ENCODE measurements around the gene TDRD12.
"Not testable (repeated sequence)": the region's sequence is repeated elsewhere in the genome, so short reads cannot be mapped to it uniquely, and the experiment has no call there.

The TDRD12 gene

DNA sequence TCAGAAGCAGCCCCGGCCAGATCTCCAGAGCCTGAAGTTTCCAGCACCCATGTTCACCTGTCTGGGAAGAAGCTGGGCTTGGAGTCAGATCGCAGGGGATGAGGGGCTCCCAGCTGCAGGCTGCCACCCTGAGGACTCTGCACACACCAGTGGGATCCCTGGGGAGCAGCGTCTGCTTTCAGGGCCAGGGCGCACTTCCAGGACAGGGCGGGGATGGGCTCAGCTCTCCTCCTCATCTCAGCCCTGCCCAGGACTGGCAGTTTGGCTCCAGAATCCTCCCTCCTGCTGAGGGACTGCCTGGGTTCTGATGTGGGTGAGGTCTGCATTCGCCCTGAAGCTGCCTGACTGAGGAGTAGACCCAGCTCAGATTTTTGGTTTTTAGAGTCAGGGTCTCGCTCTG lies 146.5 kb downstream of the TDRD12 start:
- DNase-seq (ENCODE audit: low read depth in 2 of 2): no peak

DNA sequence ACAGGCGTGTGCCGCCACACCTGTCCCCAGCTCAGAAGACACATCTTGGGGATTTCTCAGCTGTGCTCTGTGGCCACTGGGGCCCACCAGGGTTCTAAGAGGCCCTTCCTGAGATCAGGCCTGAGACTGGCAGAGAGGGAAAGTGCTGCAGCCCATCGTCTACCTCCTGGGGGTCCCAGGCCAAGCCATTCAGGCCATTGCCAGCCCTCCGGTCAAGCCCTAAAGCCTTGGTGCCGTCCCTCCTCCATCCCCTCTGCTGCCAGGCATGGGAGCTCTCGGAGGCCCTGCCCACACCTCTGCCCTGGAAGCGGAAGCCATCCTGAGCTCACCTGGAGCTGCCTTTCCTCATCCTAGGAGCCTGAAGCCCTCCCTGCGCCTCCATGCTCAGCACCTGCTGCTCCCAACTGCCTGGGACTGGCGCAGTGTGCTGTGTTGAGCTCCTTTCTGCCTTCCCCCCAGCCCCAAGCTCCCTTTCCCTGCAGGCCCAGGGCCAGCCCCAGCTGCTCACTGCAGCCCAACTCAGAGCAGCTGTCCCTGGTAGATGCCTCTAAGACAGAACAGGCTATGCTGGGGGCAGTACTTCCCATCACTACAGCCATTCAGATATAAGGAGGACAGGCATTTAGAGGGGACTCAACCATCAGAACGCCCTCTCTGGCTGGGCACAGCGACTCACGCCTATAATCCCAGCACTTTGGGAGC lies 147.1 kb downstream of the TDRD12 start:
- DNase-seq (ENCODE audit: low read depth in 2 of 2): no peak

DNA sequence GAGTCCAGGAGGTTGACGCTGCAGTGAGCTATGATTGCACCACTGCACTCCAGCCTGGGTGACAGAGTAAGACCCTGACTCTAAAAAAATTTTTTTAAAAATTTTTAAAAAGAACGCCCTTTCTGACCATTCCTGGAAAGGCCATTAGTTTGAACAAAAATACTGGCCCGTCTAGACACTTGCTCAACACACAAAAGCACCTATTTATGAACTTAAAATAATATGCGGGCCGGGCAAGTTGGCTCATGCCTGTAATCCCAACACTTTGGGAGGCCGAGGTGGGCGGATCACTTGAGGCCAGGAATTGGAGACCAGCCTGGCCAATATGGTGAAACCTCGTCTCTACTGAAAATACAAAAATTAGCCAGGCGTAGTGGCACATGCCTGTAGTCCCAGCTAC lies 147.9 kb downstream of the TDRD12 start:
- not testable (repeated sequence) for DNase-seq (ENCODE audit: low read depth in 2 of 2)

DNA sequence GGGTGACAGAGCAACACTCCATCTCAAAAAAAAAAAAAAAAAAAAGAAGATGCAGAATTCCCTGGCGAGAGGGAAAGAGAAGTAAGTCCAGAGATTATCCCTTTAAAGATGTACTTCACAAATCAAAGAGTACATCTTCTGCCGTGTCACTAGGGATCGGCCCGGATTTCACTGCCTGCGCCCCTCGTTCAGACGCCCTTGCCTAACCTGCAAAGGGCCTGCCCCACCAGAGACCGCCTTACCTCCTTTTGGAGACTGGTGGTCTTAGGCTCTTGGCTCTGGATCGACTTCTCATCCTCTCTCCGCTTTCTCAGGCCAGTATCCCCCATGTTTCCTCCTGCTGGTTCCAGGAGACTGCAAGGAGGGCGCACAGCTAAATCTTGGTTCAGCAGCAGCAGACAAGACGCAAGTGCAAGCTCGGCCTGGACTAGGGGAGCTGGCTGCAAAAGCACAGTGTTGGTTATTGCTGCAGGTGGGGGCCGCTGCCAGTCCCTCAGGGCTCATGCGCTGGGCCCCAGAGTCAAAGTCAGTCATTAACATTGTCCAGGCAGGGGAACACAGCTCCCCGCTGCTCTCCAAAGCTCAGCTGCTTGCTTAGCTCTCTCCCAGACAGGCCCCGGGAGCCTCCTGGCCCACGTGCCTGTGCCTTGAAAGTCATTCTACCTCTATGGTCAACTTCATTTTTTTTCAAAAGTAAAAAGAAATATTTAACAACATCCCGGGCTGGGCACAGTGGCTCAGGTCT lies 148.8 kb downstream of the TDRD12 start:
- DNase-seq (ENCODE audit: low read depth in 2 of 2): no peak

DNA sequence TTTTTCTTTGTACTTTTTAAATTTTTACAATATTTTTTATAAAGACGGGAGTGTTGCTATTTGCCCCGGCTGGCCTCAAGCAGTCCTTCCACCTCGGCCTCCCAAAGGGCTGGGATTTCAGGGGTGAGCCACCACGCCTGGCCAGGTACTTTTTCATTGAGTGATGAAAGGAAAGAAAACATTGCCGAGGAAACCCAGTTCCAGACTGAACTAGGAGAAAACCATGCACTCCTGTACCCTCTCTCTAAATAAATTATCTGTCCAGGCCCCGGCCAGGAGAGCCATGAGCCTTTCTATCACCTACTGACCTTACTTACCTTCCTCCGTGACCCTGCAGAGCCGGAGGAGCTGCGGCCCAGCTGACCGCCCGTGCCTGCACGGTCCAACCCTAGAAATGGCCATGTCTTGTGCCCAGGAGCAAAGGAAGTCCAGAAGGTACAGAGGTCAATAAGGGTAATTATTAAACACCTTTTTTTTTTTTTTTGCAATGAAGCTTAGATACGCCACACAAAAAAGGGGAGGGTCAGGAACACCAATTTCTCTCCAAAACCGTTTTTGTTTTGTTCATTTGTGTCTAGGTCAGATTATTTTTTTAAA lies 149.9 kb downstream of the TDRD12 start, which contains the start of gene SLC7A9:
Gene SLC7A9 (minus strand): TSS at position 399 of the 597 bp plus-strand sequence. CDS start 1,233 bp downstream, outside the sequence.
- DNase-seq (ENCODE audit: low read depth in 2 of 2): no peak

DNA sequence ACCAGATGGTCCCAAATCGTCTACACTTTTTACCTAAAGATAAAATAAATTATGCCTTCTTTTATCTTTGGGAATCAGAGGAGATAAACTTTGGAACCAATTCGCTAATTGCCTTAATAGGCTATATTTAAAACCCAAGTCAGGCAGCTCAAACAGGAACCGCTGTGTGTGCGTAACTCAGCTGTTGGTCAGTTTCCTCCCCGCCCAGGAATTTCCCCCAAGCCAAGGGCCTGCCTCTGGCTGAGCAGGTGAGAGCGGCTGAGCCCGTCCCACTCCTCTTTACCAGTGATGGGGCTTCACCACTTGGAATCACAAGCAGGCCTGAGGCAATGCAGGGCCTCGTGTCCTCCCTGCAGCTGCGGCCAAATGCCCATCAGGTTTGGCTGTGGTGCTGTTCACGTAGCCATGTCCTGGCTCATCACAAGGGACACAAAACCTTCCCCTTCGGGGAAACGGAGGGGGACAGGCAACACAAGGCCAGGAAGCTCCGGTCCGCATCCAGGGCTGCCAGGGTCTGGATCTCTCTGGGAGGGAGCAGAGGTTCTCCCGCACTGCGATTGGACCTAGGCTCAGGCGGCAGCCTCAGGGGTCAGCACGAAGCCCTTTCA lies 150.5 kb downstream of the TDRD12 start:
- DNase-seq (ENCODE audit: low read depth in 2 of 2): no peak

DNA sequence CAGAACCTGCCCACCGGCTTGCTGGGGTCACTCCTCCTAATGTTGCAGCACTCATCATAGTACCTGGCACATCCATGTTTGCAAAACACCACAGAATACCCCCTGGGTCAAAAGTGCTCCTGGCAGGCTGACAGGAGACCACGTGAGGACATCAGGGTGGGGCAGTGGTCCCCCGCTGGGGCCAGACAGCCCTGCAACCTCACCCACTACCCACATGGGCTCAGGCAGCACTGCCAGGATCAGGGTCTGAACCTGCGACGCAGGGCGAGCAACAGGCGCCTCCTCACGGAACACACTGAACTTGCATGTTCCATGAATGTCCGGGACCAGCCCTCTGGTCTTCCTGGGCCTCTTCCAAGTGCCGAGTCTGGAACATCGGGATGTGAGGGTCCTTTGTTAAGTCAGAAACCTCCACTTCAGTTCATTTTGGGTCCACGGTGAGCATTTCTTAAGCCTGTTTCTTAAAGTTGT lies 151.4 kb downstream of the TDRD12 start:
- no peak for DNase-seq (ENCODE audit: low read depth in 2 of 2)

DNA sequence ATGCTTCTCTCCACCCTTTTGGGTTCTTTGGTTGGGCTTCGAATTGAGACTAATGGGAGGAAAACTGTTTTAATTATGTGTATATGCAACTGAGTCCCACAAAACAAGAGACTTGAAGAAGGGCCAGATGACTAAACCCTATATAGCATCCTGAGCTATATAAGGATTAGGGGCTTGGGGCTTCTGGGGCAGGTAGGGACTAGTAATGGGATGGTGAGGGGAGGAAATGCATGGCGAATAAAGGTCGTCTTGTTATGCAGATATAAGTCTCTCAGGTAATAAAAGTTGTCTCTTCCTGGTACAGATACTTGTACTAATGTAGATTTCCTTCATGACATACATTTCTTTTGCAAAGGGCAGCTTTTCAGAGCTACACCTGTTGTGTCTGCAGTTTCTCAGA lies 152.8 kb downstream of the TDRD12 start:
- DNase-seq (ENCODE audit: low read depth in 2 of 2): no peak

DNA sequence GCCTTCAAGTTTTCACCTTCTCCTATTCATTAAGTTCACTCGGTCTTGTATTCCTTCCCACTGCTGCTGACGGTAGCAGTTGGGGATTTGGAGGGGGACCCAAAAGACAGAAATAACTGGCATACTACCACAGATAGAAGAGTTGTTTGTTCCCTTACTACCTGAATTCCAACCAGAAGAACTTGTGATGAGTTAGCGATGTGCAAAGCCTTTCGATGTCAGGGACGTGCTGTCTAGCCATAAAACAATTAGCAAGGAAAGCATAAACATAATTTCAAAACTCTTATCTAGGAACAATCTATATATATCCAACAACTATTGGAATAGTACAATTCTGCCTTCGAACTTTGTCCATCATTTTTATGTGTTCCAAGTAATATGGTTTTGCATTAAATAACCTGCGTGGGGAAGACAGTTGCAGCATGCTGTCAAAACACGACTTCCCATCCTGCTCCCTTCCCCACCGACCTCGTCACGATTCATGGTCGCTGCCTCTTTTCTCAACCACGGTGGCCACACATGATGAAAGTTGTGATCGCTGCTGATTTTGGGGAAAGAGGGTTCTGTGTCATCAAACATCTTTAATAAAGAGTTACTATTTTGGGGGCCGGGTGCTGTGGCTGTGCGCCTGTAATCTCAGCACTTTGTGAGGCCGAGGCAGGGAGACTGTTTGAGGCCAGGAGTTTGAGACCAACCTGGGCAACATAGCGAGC lies 153.8 kb downstream of the TDRD12 start:
- peak in 1 of 2 donors; percentile 22 for DNase-seq (ENCODE audit: low read depth in 2 of 2)

DNA sequence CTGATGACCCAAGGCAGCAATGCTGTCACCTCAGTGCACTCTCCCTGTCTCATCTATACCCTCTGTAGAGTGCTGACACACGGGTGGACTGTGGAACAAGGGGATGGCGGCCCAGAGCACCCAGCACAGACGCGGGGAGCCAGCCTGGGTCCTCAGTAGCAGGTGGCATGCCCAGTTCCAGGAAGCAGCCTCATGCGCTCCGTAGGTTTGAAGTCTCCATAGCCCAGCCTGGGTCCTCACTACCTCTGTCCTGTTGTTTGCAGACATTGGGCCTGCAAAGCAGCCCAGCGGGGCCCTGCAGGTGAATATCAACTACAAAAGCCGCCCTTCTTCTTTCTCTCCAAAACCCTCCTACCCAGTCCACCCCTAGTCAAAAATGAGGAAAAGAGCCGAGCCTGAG lies 155.0 kb downstream of the TDRD12 start:
- no peak for DNase-seq (ENCODE audit: low read depth in 2 of 2)

DNA sequence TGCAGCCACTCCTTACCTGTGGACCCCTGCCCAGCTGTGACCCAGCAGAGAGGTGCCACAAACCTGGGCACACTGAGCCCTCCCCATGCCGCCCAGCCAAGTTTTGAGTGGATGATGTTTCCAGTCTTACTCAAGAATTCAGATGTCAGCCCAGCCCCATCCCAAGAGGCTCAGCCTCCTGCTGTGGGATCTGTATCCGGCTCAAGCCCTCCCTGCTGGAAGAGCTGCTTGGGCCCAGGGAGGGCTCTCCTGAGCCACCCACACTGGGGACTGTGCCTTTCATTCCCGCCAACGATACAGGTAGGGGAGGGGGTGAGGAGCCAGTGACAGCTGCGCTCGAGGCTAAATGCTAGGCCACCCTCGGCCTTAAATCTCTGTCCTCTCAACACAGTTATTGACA lies 155.9 kb downstream of the TDRD12 start:
- DNase-seq (ENCODE audit: low read depth in 2 of 2): no peak

DNA sequence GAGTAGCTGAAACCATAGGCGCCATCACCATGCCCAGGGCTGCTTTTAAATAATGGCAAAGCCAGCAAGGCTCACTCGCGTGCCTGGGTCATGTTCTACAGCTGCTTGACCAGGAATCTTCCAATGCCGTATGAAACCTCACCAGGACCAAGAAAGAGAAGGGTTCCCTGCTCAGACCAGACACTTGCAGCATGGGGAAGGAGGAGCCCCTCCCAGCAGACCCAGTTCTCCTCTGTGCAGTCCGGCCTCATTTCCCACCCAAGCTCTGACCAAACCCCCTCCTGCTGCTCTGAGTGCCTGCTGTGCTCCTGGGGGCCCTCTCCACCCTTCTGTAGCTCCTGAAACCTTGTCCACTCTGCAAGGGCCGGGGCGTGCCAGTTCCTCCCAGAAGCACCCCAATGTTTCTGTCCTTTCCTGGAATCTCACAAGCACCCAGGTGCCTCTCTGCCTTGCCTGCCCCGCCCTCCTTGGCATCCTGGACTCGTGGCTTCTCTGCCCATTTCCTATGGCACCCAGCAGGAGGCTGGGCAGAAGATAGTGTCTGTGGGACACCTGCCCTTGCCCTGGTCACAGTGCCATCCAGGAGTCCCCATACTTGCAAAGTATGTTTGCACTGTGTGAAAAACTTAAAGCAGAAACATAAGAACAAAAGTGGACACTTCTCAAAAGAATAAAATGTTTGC lies 156.8 kb downstream of the TDRD12 start:
- DNase-seq (ENCODE audit: low read depth in 2 of 2): no peak

DNA sequence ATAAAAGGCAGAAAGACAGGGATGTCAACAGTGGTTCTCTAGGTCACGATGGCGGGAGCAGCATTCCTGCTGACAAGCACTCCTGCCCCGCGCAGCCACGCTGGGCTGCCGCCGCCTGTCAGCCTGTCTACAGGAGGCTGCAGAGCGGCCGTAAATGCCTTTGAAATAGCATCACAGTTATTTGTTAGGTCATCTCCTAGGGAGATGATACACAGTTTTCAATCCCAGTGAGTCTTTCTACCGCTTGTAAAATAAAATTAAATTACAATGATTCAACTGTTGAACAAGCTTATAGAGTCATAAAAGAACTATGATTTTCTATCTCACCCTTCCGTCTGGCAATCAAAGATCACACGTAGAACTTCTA lies 157.3 kb downstream of the TDRD12 start:
- DNase-seq (ENCODE audit: low read depth in 2 of 2): no peak

Measured in stimulated activated CD8-positive, alpha-beta memory T cell treated with anti-CD3 and anti-CD28 coated beads, Interleukin-2, amount 100 ng/mL, for 48 hours (primary cell).